ENCODE results near the gene ANKRD12.

DNA sequence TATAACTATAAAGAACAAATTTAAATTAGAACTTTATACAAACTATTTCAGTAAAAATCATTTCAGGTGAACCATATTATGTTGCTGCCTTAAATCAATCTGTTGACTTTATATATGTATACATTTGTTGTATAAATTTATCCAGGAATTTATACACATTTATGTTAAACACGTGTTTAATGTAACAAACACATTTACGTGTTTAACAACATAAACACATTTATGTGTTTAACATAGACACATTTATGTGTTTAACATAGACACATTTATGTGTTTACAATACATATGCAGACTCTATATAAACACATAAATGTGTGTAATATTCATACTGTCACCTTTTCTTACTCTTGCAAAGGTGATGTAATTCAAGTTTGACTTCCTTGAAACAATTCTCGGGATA is 122.6 kb downstream of the ANKRD12 start:
- TF ChIP-seq, protein P1, sequence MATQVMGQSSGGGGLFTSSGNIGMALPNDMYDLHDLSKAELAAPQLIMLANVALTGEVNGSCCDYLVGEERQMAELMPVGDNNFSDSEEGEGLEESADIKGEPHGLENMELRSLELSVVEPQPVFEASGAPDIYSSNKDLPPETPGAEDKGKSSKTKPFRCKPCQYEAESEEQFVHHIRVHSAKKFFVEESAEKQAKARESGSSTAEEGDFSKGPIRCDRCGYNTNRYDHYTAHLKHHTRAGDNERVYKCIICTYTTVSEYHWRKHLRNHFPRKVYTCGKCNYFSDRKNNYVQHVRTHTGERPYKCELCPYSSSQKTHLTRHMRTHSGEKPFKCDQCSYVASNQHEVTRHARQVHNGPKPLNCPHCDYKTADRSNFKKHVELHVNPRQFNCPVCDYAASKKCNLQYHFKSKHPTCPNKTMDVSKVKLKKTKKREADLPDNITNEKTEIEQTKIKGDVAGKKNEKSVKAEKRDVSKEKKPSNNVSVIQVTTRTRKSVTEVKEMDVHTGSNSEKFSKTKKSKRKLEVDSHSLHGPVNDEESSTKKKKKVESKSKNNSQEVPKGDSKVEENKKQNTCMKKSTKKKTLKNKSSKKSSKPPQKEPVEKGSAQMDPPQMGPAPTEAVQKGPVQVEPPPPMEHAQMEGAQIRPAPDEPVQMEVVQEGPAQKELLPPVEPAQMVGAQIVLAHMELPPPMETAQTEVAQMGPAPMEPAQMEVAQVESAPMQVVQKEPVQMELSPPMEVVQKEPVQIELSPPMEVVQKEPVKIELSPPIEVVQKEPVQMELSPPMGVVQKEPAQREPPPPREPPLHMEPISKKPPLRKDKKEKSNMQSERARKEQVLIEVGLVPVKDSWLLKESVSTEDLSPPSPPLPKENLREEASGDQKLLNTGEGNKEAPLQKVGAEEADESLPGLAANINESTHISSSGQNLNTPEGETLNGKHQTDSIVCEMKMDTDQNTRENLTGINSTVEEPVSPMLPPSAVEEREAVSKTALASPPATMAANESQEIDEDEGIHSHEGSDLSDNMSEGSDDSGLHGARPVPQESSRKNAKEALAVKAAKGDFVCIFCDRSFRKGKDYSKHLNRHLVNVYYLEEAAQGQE (IDR thresholded peaks at IDR 0.05; ENCODE audit: borderline replicate concordance), result no peak
- TF ChIP-seq, protein P2, sequence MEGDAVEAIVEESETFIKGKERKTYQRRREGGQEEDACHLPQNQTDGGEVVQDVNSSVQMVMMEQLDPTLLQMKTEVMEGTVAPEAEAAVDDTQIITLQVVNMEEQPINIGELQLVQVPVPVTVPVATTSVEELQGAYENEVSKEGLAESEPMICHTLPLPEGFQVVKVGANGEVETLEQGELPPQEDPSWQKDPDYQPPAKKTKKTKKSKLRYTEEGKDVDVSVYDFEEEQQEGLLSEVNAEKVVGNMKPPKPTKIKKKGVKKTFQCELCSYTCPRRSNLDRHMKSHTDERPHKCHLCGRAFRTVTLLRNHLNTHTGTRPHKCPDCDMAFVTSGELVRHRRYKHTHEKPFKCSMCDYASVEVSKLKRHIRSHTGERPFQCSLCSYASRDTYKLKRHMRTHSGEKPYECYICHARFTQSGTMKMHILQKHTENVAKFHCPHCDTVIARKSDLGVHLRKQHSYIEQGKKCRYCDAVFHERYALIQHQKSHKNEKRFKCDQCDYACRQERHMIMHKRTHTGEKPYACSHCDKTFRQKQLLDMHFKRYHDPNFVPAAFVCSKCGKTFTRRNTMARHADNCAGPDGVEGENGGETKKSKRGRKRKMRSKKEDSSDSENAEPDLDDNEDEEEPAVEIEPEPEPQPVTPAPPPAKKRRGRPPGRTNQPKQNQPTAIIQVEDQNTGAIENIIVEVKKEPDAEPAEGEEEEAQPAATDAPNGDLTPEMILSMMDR (IDR thresholded peaks at IDR 0.05; ENCODE audit: poor library complexity, severe bottlenecking), result no peak
- TF ChIP-seq EZH2 (IDR thresholded peaks at IDR 0.05; ENCODE audit: borderline replicate concordance, insufficient read depth, low read length, poor library complexity, severe bottlenecking) (no peak), MXI1 (conservative IDR thresholded peaks at IDR 0.05; ENCODE audit: poor library complexity, severe bottlenecking) (no peak), EP300 (conservative IDR thresholded peaks at IDR 0.05; ENCODE audit: poor library complexity, severe bottlenecking) (no peak), TAF1 (IDR thresholded peaks at IDR 0.05; ENCODE audit: low read depth) (no peak), POLR2AphosphoS5 (IDR thresholded peaks at IDR 0.05) (no peak), RAD21 (conservative IDR thresholded peaks at IDR 0.05) (no peak), SMC3 (conservative IDR thresholded peaks at IDR 0.05; ENCODE audit: poor library complexity) (no peak)

Measured in neural cell (in vitro differentiated cells).